NT2/D1 (cell line): ENCODE results near the gene LPGAT1.

Experiments used
- SUZ12 ChIP-seq: IDR thresholded peaks from 2 replicates; pipeline ENCODE4 v1.6.1; 2011; ENCODE audit not compliant: insufficient read length, insufficient read depth; ENCODE audit errors: extremely low read depth
- YY1 ChIP-seq: IDR thresholded peaks from 2 replicates; pipeline ENCODE4 v1.6.1; 2011; ENCODE audit not compliant: insufficient read length, insufficient read depth
- ZNF274 ChIP-seq: IDR thresholded peaks from 2 replicates; pipeline ENCODE4 v1.6.1; 2011; ENCODE audit warnings: mild to moderate bottlenecking, low read depth, low read length

- TF ChIP-seq SUZ12: no peak
- no peak for TF ChIP-seq ZNF274
- no peak for TF ChIP-seq YY1
These were observed 1.2 kb upstream of the LPGAT1 start for GRCh38 chr1:211831558-211832323.
